CD14-positive monocyte (primary cell): ENCODE data around the gene POLG2. TPM values are rescaled to one million over a fixed set of nuclear protein-coding genes. Genes with fewer than 3 reads are reported as not detected.

Experiments used
- DNase-seq, 3 donors: peaks; one replicate each; pipeline ENCODE4 v3.0.0-alpha.2; 2011 to 2022
- H2AFZ ChIP-seq: 2 replicates; pipeline ENCODE4 v1.6.0; 2012; ENCODE audit warnings: mild to moderate bottlenecking, low read depth, low read length, inconsistent platforms; ENCODE audit not compliant: insufficient read depth, poor library complexity, severe bottlenecking
- H3K27ac ChIP-seq, 2 donors: 1 replicate in 1 of 2; 2 replicates in 1 of 2; pipeline ENCODE4 v1.5.1; 2012 to 2013; ENCODE audit warnings: low read length in 2 of 2, control low read depth in 1 of 2, inconsistent platforms in 1 of 2, low read depth in 1 of 2, mild to moderate bottlenecking in 1 of 2
- H3K27me3 ChIP-seq, 2 donors: one replicate each; pipeline versions ENCODE4 v1.6.0 to v1.6.1; 2011 to 2013; ENCODE audit warnings: low read length in 2 of 2; ENCODE audit not compliant: control insufficient read depth in 2 of 2, insufficient read depth in 2 of 2
- H3K36me3 ChIP-seq, 2 donors: replicated peaks in 1 of 2; 1 replicate in 1 of 2; 2 replicates in 1 of 2; pipeline versions ENCODE4 v1.5.1 to v1.6.1; 2012 to 2013; ENCODE audit warnings: low read length in 2 of 2, control low read depth in 1 of 2, inconsistent platforms in 1 of 2, mild to moderate bottlenecking in 1 of 2; ENCODE audit not compliant: insufficient read depth in 2 of 2, control insufficient read depth in 1 of 2
- H3K4me1 ChIP-seq, 2 donors: 1 replicate in 1 of 2; 2 replicates in 1 of 2; pipeline versions ENCODE4 v1.5.1 to v1.6.1; 2012 to 2013; ENCODE audit warnings: low read length in 2 of 2, control low read depth in 1 of 2, inconsistent platforms in 1 of 2, mild to moderate bottlenecking in 1 of 2, moderate library complexity in 1 of 2; ENCODE audit not compliant: insufficient read depth in 2 of 2, control insufficient read depth in 1 of 2
- H3K4me2 ChIP-seq: replicated peaks from 2 replicates; pipeline ENCODE3; 2012; ENCODE audit warnings: low read length, moderate library complexity, mild to moderate bottlenecking; ENCODE audit not compliant: poor library complexity, severe bottlenecking; ENCODE audit errors: extremely low read depth
- H3K4me3 ChIP-seq, 3 experiments: fragments of 200-600 bp in 1 of 3; sonication (generic) in 1 of 3; replicated peaks in 1 of 3; 1 replicate in 2 of 3; 2 replicates in 1 of 3; pipeline ENCODE4 v1.5.1; 2011 to 2013; ENCODE audit warnings: low read length in 3 of 3, mild to moderate bottlenecking in 3 of 3, control low read depth in 2 of 3, low read depth in 2 of 3, inconsistent platforms in 1 of 3, moderate library complexity in 1 of 3
- H3K79me2 ChIP-seq: 2 replicates; pipeline ENCODE4 v1.6.0; 2012; ENCODE audit warnings: mild to moderate bottlenecking, control low read depth, inconsistent platforms, low read length, moderate library complexity; ENCODE audit not compliant: insufficient read depth
- H3K9ac ChIP-seq: 2 replicates; pipeline ENCODE4 v1.6.0; 2017; ENCODE audit warnings: low read length, mild to moderate bottlenecking; ENCODE audit not compliant: insufficient read depth, poor library complexity, severe bottlenecking
- H3K9me3 ChIP-seq, 2 donors: replicated peaks in 1 of 2; 1 replicate in 1 of 2; 2 replicates in 1 of 2; pipeline versions ENCODE4 v1.5.1 to v1.6.1; 2012 to 2013; ENCODE audit warnings: low read length in 2 of 2, control low read depth in 1 of 2; ENCODE audit not compliant: control insufficient read depth in 1 of 2, insufficient read depth in 1 of 2
- H4K20me1 ChIP-seq: 2 replicates; pipeline ENCODE4 v1.6.0; 2012; ENCODE audit warnings: mild to moderate bottlenecking, low read length, control low read depth, moderate library complexity; ENCODE audit not compliant: insufficient read depth
- H3K27ac Mint-ChIP-seq, 7 donors: one replicate each; pipeline ENCODE4 v1.8.0; 2020; ENCODE audit warnings: mild to moderate bottlenecking in 7 of 7, mixed read lengths in 7 of 7, moderate library complexity in 6 of 7, inconsistent platforms in 2 of 7
- H3K27me3 Mint-ChIP-seq, 3 donors: one replicate each; pipeline ENCODE4 v1.8.0; 2021 to 2022; ENCODE audit warnings: low read depth in 3 of 3, mild to moderate bottlenecking in 3 of 3, mixed read lengths in 3 of 3, moderate library complexity in 3 of 3, inconsistent platforms in 1 of 3
- H3K36me3 Mint-ChIP-seq, 2 donors: one replicate each; pipeline ENCODE4 v1.8.0; 2020; ENCODE audit warnings: mixed read lengths in 2 of 2, inconsistent platforms in 1 of 2, mild to moderate bottlenecking in 1 of 2
- H3K4me1 Mint-ChIP-seq: one replicate; pipeline ENCODE4 v1.8.0; 2020; ENCODE audit warnings: mild to moderate bottlenecking, mixed read lengths
- H3K4me3 Mint-ChIP-seq, 2 donors: one replicate each; pipeline ENCODE4 v1.8.0; 2020; ENCODE audit warnings: mild to moderate bottlenecking in 2 of 2, mixed read lengths in 2 of 2, moderate library complexity in 1 of 2
- H3K9me3 Mint-ChIP-seq, 7 donors: one replicate each; pipeline ENCODE4 v1.8.0; 2020 to 2022; ENCODE audit warnings: mixed read lengths in 7 of 7, mild to moderate bottlenecking in 6 of 7, moderate library complexity in 6 of 7, inconsistent platforms in 2 of 7
- WGBS: methylation state at CpG from one replicate; pipeline ENCODE4 v1.1.5; 2013; ENCODE audit warnings: missing lambda C conversion rate; ENCODE audit not compliant: insufficient coverage; 5-methylcytosine and 5-hydroxymethylcytosine counted together
- intact Hi-C, 2 donors: fragments of 100-400 bp; cut with micrococcal nuclease; formaldehyde crosslinking; loops; one replicate each; pipeline versions ENCODE4 v1.15.0 to v1.15.1; 2023
- polyA plus RNA-seq, 3 donors: library from polyadenylated mRNA; depleted of rRNA in 1 of 3; unstranded in 2 of 3; stranded (reverse) in 1 of 3; fragments of 300-500 nt in 2 of 3; fragments of >200 nt in 1 of 3; fragmentation: Illumina TruSeq in 2 of 3; gene quantifications; 1 replicate in 2 of 3; 2 replicates in 1 of 3; pipeline ENCODE4 v1.2.3, GENCODE V29; 2012 to 2021
- TF ChIP-seq, protein P1 (sequence below): fragments of 200-600 bp; IDR thresholded peaks from one replicate; pipeline ENCODE4 v1.8.0; 2022; ENCODE audit warnings: antibody characterized with exemption, mild to moderate bottlenecking

POLG2 gene
- polyA plus RNA-seq, 3 donors: 0.85 to 15.8 (median 1.7) TPM

DNA sequence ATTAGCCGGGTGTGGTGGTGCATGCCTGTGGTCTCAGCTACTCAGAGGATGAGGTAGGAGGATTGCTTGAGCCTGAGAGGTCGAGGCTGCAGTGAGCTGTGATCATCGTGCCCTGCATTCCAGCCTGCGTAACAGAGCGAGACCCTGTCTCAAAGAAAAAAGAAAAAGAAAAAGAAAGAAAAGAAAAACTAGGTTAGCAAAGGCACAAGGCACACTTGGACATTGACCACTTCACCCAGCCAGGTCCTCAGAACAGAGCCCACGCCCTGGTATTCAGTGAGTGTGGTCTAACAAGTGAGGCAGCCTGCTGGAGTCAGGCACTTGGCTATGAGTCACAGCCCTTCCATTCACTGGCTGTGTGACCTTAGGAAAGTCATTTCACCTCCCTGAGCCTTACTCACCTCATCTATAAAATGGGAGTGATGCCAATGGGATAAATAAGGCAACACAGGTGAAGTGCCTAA, 37.5 kb downstream of the POLG2 start:
- 100% methylated on average over 1 of the region's 6 CpGs for WGBS
- Histone ChIP-seq H3K4me2 (no peak overlapping the region), H3K79me2 (peaks cover 51% of the 10 kb centered on the region), H3K9ac (no peak overlapping the region), H2AFZ (no peak overlapping the region), H3K4me3 (no peak overlapping the region), H3K4me1 (peaks cover 36 to 43% of the 10 kb centered on the region in 2 donors), H4K20me1 (no peaks in the 10 kb centered on the region), H3K36me3 (peaks cover 45 to 77% of the 10 kb centered on the region in 2 donors), H3K27me3 (no peaks in the 10 kb centered on the region), H3K27ac (peak overlapping the region in 1 of 2 donors; percentile 42), H3K9me3 (no peaks in the 10 kb centered on the region)
- H3K27me3 Mint-ChIP-seq: no peaks in the 10 kb centered on the region
- no peak overlapping the region for H3K4me3 Mint-ChIP-seq
- peaks cover 37% of the 10 kb centered on the region for H3K4me1 Mint-ChIP-seq
- intact Hi-C loops: loop anchor here (5.0 kb wide), 1 partner anchor 37 kb away; no protein-coding TSS in a partner anchor
- peak overlapping the region in 1 of 7 donors; percentile 8 for H3K27ac Mint-ChIP-seq
- TF ChIP-seq, protein P1, sequence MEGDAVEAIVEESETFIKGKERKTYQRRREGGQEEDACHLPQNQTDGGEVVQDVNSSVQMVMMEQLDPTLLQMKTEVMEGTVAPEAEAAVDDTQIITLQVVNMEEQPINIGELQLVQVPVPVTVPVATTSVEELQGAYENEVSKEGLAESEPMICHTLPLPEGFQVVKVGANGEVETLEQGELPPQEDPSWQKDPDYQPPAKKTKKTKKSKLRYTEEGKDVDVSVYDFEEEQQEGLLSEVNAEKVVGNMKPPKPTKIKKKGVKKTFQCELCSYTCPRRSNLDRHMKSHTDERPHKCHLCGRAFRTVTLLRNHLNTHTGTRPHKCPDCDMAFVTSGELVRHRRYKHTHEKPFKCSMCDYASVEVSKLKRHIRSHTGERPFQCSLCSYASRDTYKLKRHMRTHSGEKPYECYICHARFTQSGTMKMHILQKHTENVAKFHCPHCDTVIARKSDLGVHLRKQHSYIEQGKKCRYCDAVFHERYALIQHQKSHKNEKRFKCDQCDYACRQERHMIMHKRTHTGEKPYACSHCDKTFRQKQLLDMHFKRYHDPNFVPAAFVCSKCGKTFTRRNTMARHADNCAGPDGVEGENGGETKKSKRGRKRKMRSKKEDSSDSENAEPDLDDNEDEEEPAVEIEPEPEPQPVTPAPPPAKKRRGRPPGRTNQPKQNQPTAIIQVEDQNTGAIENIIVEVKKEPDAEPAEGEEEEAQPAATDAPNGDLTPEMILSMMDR: no peak
- H3K9me3 Mint-ChIP-seq: peaks cover 0 to 3% (median 0%) of the 10 kb centered on the region in 7 donors
- no peak for DNase-seq
- peaks cover 57 to 78% of the 10 kb centered on the region in 2 donors for H3K36me3 Mint-ChIP-seq

DNA sequence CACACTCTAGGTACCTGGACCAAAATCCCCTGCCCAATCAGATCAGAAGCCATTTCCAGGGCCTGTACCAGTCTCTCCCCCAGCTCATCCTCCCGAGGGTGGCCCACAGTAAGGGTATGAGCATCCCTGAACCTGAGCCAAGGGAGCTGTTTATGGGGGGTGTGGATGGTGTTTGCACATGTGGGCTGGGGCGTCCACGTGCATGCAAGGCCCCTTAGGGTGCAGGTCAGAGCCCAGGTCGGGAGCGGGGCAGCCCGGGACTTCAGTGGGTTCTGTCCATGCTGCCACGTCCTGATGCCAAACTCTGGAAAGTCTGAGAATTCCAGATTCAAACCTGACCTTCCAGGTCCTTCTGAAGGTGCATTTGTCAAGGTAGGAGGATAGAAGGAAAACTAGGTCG, 38.1 kb downstream of the POLG2 start:
- intact Hi-C loops: loop anchor here (5.0 kb wide), 1 partner anchor 36 kb away; no protein-coding TSS in a partner anchor
- no peak for DNase-seq
- Histone ChIP-seq H3K4me1 (peaks cover 40 to 49% of the 10 kb centered on the region in 2 donors), H3K9me3 (no peaks in the 10 kb centered on the region), H3K4me3 (no peak overlapping the region), H3K36me3 (peaks cover 47 to 76% of the 10 kb centered on the region in 2 donors), H3K4me2 (no peak overlapping the region), H4K20me1 (no peaks in the 10 kb centered on the region), H2AFZ (no peak overlapping the region), H3K9ac (no peak overlapping the region), H3K79me2 (peaks cover 56% of the 10 kb centered on the region), H3K27me3 (no peaks in the 10 kb centered on the region), H3K27ac (no peak overlapping the region)
- Mint-ChIP-seq H3K27me3 (no peaks in the 10 kb centered on the region), H3K27ac (peak overlapping the region in 3 of 7 donors; percentile 31 to 71 (median 53)), H3K36me3 (peaks cover 61 to 77% of the 10 kb centered on the region in 2 donors), H3K4me1 (peaks cover 42% of the 10 kb centered on the region), H3K9me3 (peaks cover 0 to 3% (median 0%) of the 10 kb centered on the region in 7 donors), H3K4me3 (no peak overlapping the region)
- TF ChIP-seq, protein P1: no peak
- WGBS: 98% methylated on average over 6 of the region's 8 CpGs
